Liver (tissue), 9 donors: Measurements from ENCODE around the gene NPEPL1. TPM values are rescaled to one million over a fixed set of nuclear protein-coding genes. Genes with fewer than 3 reads are reported as not detected.

ENCODE experiments used
- DNase-seq: peaks from one replicate; pipeline ENCODE4 v3.0.0-alpha.2; 2017; ENCODE audit warnings: low spot score
- H3K27ac ChIP-seq, 2 donors: one replicate each; pipeline ENCODE4 v1.7.0; 2013; ENCODE audit warnings: inconsistent platforms in 2 of 2, low read length in 2 of 2, control low read depth in 1 of 2, low read depth in 1 of 2, mild to moderate bottlenecking in 1 of 2
- H3K27me3 ChIP-seq, 4 donors: one replicate each; pipeline versions ENCODE4 v1.6.1 to v1.7.0; 2013; ENCODE audit warnings: low read length in 3 of 4, inconsistent platforms in 1 of 4, mild to moderate bottlenecking in 1 of 4, moderate library complexity in 1 of 4; ENCODE audit not compliant: control insufficient read depth in 4 of 4, insufficient read depth in 4 of 4
- H3K36me3 ChIP-seq, 4 donors: one replicate each; pipeline versions ENCODE4 v1.6.1 to v1.7.0; 2013; ENCODE audit warnings: low read length in 3 of 4, mild to moderate bottlenecking in 3 of 4, low read depth in 1 of 4, moderate library complexity in 1 of 4; ENCODE audit not compliant: control insufficient read depth in 4 of 4, insufficient read depth in 3 of 4
- H3K4me1 ChIP-seq, 4 donors: one replicate each; pipeline versions ENCODE4 v1.6.1 to v1.7.0; 2013; ENCODE audit warnings: low read length in 3 of 4, mild to moderate bottlenecking in 3 of 4, moderate library complexity in 1 of 4; ENCODE audit not compliant: control insufficient read depth in 4 of 4, insufficient read depth in 4 of 4
- H3K4me3 ChIP-seq, 3 donors: one replicate each; pipeline versions ENCODE4 v1.6.1 to v1.7.0; 2013; ENCODE audit warnings: low read length in 3 of 3, control low read depth in 1 of 3, low read depth in 1 of 3, mild to moderate bottlenecking in 1 of 3
- H3K9ac ChIP-seq, 2 donors: one replicate each; pipeline ENCODE4 v1.7.0; 2013; ENCODE audit warnings: low read length in 2 of 2, mild to moderate bottlenecking in 2 of 2, moderate library complexity in 2 of 2, control low read depth in 1 of 2, low read depth in 1 of 2
- H3K9me3 ChIP-seq, 4 donors: one replicate each; pipeline versions ENCODE4 v1.6.1 to v1.7.0; 2013; ENCODE audit warnings: low read length in 3 of 4; ENCODE audit not compliant: control insufficient read depth in 4 of 4
- EGR1 ChIP-seq, 2 donors: IDR thresholded peaks; 2 replicates each; pipeline ENCODE4 v1.6.1; 2016 to 2018; ENCODE audit warnings: antibody characterized with exemption in 2 of 2, low read depth in 2 of 2
- FOXA1 ChIP-seq: IDR thresholded peaks from 2 replicates; pipeline ENCODE4 v1.6.1; 2016; ENCODE audit warnings: antibody characterized with exemption
- FOXA2 ChIP-seq: IDR thresholded peaks from 2 replicates; pipeline ENCODE4 v1.6.1; 2016; ENCODE audit warnings: antibody characterized with exemption
- GABPA ChIP-seq, 2 donors: IDR thresholded peaks in 1 of 2; conservative IDR thresholded peaks in 1 of 2; 2 replicates each; pipeline ENCODE4 v1.6.1; 2016; ENCODE audit warnings: antibody characterized with exemption in 2 of 2, mild to moderate bottlenecking in 1 of 2, moderate library complexity in 1 of 2
- HNF4G ChIP-seq: IDR thresholded peaks from 2 replicates; pipeline ENCODE4 v1.6.1; 2016; ENCODE audit warnings: antibody characterized with exemption
- JUND ChIP-seq, 2 donors: IDR thresholded peaks; 2 replicates each; pipeline ENCODE4 v1.6.1; 2016; ENCODE audit warnings: antibody characterized with exemption in 2 of 2
- RAD21 ChIP-seq, 2 donors: IDR thresholded peaks; 2 replicates each; pipeline ENCODE4 v1.6.1; 2016; ENCODE audit warnings: antibody characterized with exemption in 2 of 2, mild to moderate bottlenecking in 2 of 2
- RXRA ChIP-seq, 2 donors: IDR thresholded peaks; 2 replicates each; pipeline ENCODE4 v1.6.1; 2017 to 2018; ENCODE audit warnings: antibody characterized with exemption in 2 of 2, mild to moderate bottlenecking in 1 of 2
- SP1 ChIP-seq: IDR thresholded peaks from 2 replicates; pipeline ENCODE4 v1.6.1; 2018; ENCODE audit warnings: antibody characterized with exemption, mild to moderate bottlenecking
- TAF1 ChIP-seq: conservative IDR thresholded peaks from 2 replicates; pipeline ENCODE4 v1.6.1; 2016; ENCODE audit warnings: antibody characterized with exemption, mild to moderate bottlenecking
- YY1 ChIP-seq: IDR thresholded peaks from 2 replicates; pipeline ENCODE4 v1.6.1; 2016; ENCODE audit warnings: antibody characterized with exemption, mild to moderate bottlenecking
- WGBS: extraction: QIAGEN DNeasy Blood & Tissue Kit; methylation state at CpG from one replicate; pipeline ENCODE4 v1.1.7; 2013; 5-methylcytosine and 5-hydroxymethylcytosine counted together
- polyA plus RNA-seq, 2 donors: library from polyadenylated mRNA; stranded (reverse) in 1 of 2; unstranded in 1 of 2; fragments of 200-250 nt in 1 of 2; fragments of >200 nt in 1 of 2; fragmentation: Nextera tagmentation in 1 of 2; extraction: Ambion mirVana in 1 of 2; gene quantifications; one replicate each; pipeline versions ENCODE4 v1.2.1 to v1.2.3, GENCODE V29; 2013 to 2015
- total RNA-seq, 2 donors: library from RNA; depleted of rRNA; stranded (reverse); fragments of >200 nt; gene quantifications; one replicate each; pipeline ENCODE4 v1.2.3, GENCODE V29; 2014
- TF ChIP-seq, protein P1 (sequence below): IDR thresholded peaks from 2 replicates; pipeline ENCODE4 v1.6.1; 2016; ENCODE audit warnings: antibody characterized with exemption, mild to moderate bottlenecking
- TF ChIP-seq, protein P2 (sequence below): fragments of 150-350 bp; IDR thresholded peaks from 2 replicates; pipeline ENCODE4 v1.5.1; 2017; ENCODE audit warnings: improper control_type of control experiment, low read depth, low read length; ENCODE audit not compliant: missing input control
- TF ChIP-seq, protein P3 (sequence below): IDR thresholded peaks from 2 replicates; pipeline ENCODE4 v1.6.1; 2016; ENCODE audit warnings: antibody characterized with exemption
- TF ChIP-seq, protein P4 (sequence below): IDR thresholded peaks from 2 replicates; pipeline ENCODE4 v1.6.1; 2016; ENCODE audit warnings: antibody characterized with exemption
- donor health status: healthy.
- donor health status: healthy.
- donor health status: healthy.
- donor health status: healthy.
- donor health status: healthy.

Gene NPEPL1
- total and polyA plus RNA-seq, 4 donors: 8.0 to 13.3 (median 10.9) TPM

DNA sequence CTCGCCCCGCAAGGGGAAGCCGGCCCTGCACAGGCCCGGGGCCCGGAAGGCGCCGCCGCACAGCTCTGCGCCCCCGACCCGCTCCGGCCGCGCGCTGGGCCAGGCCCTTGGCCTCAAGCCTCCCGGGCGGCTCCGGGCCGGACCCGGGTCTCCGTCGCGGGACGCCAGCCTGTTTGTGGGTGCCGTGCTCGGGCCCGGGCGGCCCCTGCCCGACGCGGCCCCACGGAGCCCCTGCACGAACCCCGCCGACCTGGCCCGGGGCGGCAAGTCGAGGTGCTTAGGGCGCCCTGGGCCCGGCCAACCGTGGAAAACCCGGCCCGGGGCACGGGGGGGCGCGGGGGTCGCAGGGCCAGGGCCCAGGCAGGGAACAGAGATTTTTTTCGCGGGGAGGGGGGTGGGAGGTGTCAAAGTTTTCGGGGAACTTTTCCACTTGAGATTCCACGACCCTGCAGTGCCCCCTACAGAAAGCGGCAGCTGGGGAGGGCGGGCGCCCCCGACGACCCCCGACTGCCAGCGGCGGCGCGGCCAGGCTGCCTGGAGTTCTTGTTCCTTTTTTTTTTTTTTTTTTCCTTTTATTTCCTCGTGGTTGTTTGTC lies 42.3 kb upstream of the NPEPL1 start:
- TF ChIP-seq FOXA1: no peak
- TF ChIP-seq TAF1: no peak
- TF ChIP-seq, protein P1, sequence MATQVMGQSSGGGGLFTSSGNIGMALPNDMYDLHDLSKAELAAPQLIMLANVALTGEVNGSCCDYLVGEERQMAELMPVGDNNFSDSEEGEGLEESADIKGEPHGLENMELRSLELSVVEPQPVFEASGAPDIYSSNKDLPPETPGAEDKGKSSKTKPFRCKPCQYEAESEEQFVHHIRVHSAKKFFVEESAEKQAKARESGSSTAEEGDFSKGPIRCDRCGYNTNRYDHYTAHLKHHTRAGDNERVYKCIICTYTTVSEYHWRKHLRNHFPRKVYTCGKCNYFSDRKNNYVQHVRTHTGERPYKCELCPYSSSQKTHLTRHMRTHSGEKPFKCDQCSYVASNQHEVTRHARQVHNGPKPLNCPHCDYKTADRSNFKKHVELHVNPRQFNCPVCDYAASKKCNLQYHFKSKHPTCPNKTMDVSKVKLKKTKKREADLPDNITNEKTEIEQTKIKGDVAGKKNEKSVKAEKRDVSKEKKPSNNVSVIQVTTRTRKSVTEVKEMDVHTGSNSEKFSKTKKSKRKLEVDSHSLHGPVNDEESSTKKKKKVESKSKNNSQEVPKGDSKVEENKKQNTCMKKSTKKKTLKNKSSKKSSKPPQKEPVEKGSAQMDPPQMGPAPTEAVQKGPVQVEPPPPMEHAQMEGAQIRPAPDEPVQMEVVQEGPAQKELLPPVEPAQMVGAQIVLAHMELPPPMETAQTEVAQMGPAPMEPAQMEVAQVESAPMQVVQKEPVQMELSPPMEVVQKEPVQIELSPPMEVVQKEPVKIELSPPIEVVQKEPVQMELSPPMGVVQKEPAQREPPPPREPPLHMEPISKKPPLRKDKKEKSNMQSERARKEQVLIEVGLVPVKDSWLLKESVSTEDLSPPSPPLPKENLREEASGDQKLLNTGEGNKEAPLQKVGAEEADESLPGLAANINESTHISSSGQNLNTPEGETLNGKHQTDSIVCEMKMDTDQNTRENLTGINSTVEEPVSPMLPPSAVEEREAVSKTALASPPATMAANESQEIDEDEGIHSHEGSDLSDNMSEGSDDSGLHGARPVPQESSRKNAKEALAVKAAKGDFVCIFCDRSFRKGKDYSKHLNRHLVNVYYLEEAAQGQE: no peak
- TF ChIP-seq, protein P2, sequence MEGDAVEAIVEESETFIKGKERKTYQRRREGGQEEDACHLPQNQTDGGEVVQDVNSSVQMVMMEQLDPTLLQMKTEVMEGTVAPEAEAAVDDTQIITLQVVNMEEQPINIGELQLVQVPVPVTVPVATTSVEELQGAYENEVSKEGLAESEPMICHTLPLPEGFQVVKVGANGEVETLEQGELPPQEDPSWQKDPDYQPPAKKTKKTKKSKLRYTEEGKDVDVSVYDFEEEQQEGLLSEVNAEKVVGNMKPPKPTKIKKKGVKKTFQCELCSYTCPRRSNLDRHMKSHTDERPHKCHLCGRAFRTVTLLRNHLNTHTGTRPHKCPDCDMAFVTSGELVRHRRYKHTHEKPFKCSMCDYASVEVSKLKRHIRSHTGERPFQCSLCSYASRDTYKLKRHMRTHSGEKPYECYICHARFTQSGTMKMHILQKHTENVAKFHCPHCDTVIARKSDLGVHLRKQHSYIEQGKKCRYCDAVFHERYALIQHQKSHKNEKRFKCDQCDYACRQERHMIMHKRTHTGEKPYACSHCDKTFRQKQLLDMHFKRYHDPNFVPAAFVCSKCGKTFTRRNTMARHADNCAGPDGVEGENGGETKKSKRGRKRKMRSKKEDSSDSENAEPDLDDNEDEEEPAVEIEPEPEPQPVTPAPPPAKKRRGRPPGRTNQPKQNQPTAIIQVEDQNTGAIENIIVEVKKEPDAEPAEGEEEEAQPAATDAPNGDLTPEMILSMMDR: no peak
- no peak for TF ChIP-seq HNF4G
- TF ChIP-seq FOXA2: no peak
- TF ChIP-seq SP1: no peak
- TF ChIP-seq, protein P3, sequence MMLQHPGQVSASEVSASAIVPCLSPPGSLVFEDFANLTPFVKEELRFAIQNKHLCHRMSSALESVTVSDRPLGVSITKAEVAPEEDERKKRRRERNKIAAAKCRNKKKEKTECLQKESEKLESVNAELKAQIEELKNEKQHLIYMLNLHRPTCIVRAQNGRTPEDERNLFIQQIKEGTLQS: no peak
- no peak for TF ChIP-seq JUND (IDR thresholded peaks at IDR 0.05)
- TF ChIP-seq GABPA (IDR thresholded peaks at IDR 0.05 in 1 of 2, conservative IDR thresholded peaks at IDR 0.05 in 1 of 2): no peak
- no peak for TF ChIP-seq RAD21 (IDR thresholded peaks at IDR 0.05)
- Histone ChIP-seq H3K4me1 (peaks cover 0 to 27% (median 11%) of the 10 kb centered on the region in 4 donors), H3K9me3 (no peaks in the 10 kb centered on the region), H3K4me3 (peak overlapping the region; percentile 69 to 98 (median 97)), H3K27ac (peak overlapping the region; percentile 84 to 97), H3K9ac (peak overlapping the region; percentile 66 to 83), H3K27me3 (no peaks in the 10 kb centered on the region), H3K36me3 (no peaks in the 10 kb centered on the region)
- DNase-seq: peak; percentile 51
- under 1% methylated on average over 62 of the region's 62 CpGs for WGBS

DNA sequence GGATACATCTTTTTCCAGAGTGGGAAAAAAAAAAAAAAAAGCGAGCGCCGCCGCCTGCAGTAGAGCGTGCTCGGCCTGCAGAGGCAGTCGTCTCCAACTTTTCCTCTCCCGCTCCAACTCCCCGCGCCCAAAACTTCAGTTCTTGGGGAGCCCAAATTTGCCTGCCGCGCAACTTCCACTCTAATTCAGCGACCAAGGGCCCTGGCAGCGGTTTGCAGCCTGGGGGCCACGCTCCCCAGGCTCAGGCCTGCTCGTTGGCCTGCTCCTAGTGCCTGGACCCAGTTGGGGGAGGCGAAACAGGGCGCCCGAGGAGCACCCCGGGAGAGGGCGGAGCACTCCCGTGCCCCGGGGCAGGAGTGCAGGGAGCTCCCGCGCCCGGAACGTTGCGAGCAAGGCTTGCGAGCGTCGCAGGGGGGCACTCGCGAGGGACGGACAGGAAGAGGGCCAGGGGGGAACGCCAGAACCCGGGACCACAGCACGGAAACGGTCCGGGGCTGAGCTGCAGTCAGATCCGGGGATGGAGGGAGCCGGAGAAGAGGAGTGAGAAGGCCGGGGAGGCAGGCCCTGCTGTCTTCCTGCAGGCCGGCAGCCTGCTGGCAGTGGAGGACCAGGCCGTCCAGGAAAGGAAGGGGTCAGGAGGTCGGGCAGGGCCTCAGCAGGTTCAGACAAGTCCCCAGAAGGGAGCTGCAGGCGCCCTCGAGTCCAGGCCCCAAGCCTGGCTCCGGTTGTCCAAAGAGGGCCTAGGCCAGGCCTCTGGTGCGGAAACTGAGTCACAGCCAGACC lies 41.6 kb upstream of the NPEPL1 start, which contains the start of gene STX16:
TSS of gene STX16 (plus strand) at position 508 of the 783 bp plus-strand sequence. CDS start 724 bp downstream, outside the sequence.
- WGBS: under 1% methylated on average over 49 of the region's 49 CpGs
- Histone ChIP-seq H3K4me1 (peaks cover 0 to 30% (median 16%) of the 10 kb centered on the region in 4 donors), H3K27me3 (no peaks in the 10 kb centered on the region), H3K36me3 (no peaks in the 10 kb centered on the region), H3K9ac (peak within 1 kb of the TSS; percentile 93 to 99), H3K9me3 (no peaks in the 10 kb centered on the region), H3K4me3 (peak within 1 kb of the TSS; percentile 69 to 98 (median 97)), H3K27ac (peak within 1 kb of the TSS; percentile 84 to 97)
- DNase-seq: peak; percentile 90
- TF ChIP-seq RXRA (IDR thresholded peaks at IDR 0.05) (peak; percentile 52 to 61), TAF1 (peak; percentile 66), YY1 (peak; percentile 90), EGR1 (IDR thresholded peaks at IDR 0.05; ENCODE audit: low read depth in 2 of 2) (peak in 1 of 2 donors; percentile 13), RAD21 (IDR thresholded peaks at IDR 0.05) (peak; percentile 65 to 78), SP1 (peak; percentile 70), GABPA (IDR thresholded peaks at IDR 0.05 in 1 of 2, conservative IDR thresholded peaks at IDR 0.05 in 1 of 2) (peak; percentile 92 to 99), FOXA2 (peak; percentile 16), HNF4G (no peak), JUND (IDR thresholded peaks at IDR 0.05) (no peak)
- TF ChIP-seq, protein P3: peak; percentile 36
- TF ChIP-seq, protein P4, sequence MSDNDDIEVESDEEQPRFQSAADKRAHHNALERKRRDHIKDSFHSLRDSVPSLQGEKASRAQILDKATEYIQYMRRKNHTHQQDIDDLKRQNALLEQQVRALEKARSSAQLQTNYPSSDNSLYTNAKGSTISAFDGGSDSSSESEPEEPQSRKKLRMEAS: peak; percentile 51
- TF ChIP-seq, protein P1: peak; percentile 78
- TF ChIP-seq, protein P2: peak; percentile 51
